H9 (cell line): ENCODE data around the gene HIBCH. TPM values are rescaled to one million over a fixed set of nuclear protein-coding genes. Genes with fewer than 3 reads are reported as not detected.
"Not testable (repeated sequence)": the region's sequence is repeated elsewhere in the genome, so short reads cannot be mapped to it uniquely, and the experiment has no call there.

Source experiments
- DNase-seq: peaks from one replicate; pipeline ENCODE4 v3.0.0-alpha.2; 2017
- H2AFZ ChIP-seq: one replicate; pipeline ENCODE4 v1.6.1; 2013; ENCODE audit warnings: mild to moderate bottlenecking, low read length, control low read depth, moderate library complexity
- H2AK5ac ChIP-seq: 2 replicates; pipeline ENCODE4 v1.6.1; 2013; ENCODE audit warnings: low read length, control low read depth, mixed read lengths; ENCODE audit not compliant: insufficient read length
- H2BK120ac ChIP-seq: one replicate; pipeline ENCODE4 v1.6.1; 2013; ENCODE audit warnings: low read depth, mild to moderate bottlenecking, low read length, control low read depth, inconsistent platforms; ENCODE audit not compliant: poor library complexity, severe bottlenecking
- H2BK12ac ChIP-seq: 2 replicates; pipeline ENCODE4 v1.6.1; 2013; ENCODE audit warnings: low read length, control low read depth, mixed read lengths, low read depth; ENCODE audit not compliant: insufficient read length
- H2BK15ac ChIP-seq: 2 replicates; pipeline ENCODE4 v1.6.1; 2013; ENCODE audit warnings: low read depth, low read length, control low read depth
- H2BK20ac ChIP-seq: one replicate; pipeline ENCODE4 v1.6.1; 2013; ENCODE audit warnings: low read depth, mild to moderate bottlenecking, low read length, control low read depth, inconsistent platforms; ENCODE audit not compliant: poor library complexity, severe bottlenecking
- H2BK5ac ChIP-seq: 2 replicates; pipeline ENCODE4 v1.6.1; 2013; ENCODE audit warnings: low read length, control low read depth, mixed read lengths; ENCODE audit not compliant: insufficient read length
- H3K14ac ChIP-seq: 2 replicates; pipeline ENCODE4 v1.6.1; 2013; ENCODE audit warnings: low read length, control low read depth; ENCODE audit not compliant: insufficient read depth
- H3K18ac ChIP-seq: 2 replicates; pipeline ENCODE4 v1.6.1; 2013; ENCODE audit warnings: low read depth, mild to moderate bottlenecking, mixed read lengths, low read length, control low read depth; ENCODE audit not compliant: insufficient read length
- H3K23ac ChIP-seq: 2 replicates; pipeline ENCODE4 v1.6.1; 2013; ENCODE audit warnings: low read length, control low read depth, mixed read lengths, low read depth; ENCODE audit not compliant: insufficient read length
- H3K23me2 ChIP-seq: 2 replicates; pipeline ENCODE4 v1.6.1; 2013; ENCODE audit warnings: low read depth, mild to moderate bottlenecking, mixed read lengths, low read length, control low read depth; ENCODE audit not compliant: insufficient read length, poor library complexity, severe bottlenecking
- H3K27ac ChIP-seq: 2 replicates; pipeline ENCODE4 v1.5.1; 2013; ENCODE audit warnings: low read length, control low read depth, mixed read lengths, low read depth; ENCODE audit not compliant: insufficient read length
- H3K27me3 ChIP-seq: 2 replicates; pipeline ENCODE4 v1.6.1; 2013; ENCODE audit warnings: low read length, control low read depth, inconsistent platforms; ENCODE audit not compliant: insufficient read depth
- H3K4ac ChIP-seq: 2 replicates; pipeline ENCODE4 v1.6.1; 2013; ENCODE audit warnings: low read depth, mild to moderate bottlenecking, control low read depth, inconsistent platforms, low read length, moderate library complexity
- H3K4me1 ChIP-seq: 2 replicates; pipeline ENCODE4 v1.6.1; 2013; ENCODE audit warnings: low read length, control low read depth, inconsistent platforms; ENCODE audit not compliant: insufficient read depth
- H3K4me2 ChIP-seq: 2 replicates; pipeline ENCODE4 v1.6.1; 2013; ENCODE audit warnings: low read length, control low read depth, mixed read lengths; ENCODE audit not compliant: insufficient read length, insufficient read depth
- H3K56ac ChIP-seq: 2 replicates; pipeline ENCODE4 v1.6.1; 2013; ENCODE audit warnings: low read depth, mild to moderate bottlenecking, mixed read lengths, low read length, control low read depth; ENCODE audit not compliant: insufficient read length
- H3K79me1 ChIP-seq: 2 replicates; pipeline ENCODE4 v1.6.1; 2013; ENCODE audit warnings: low read depth, mild to moderate bottlenecking, moderate library complexity, low read length, control low read depth, inconsistent platforms; ENCODE audit not compliant: insufficient read depth, poor library complexity, severe bottlenecking
- H3K79me2 ChIP-seq: 2 replicates; pipeline ENCODE4 v1.6.1; 2013; ENCODE audit warnings: low read length, control low read depth, inconsistent platforms; ENCODE audit not compliant: insufficient read depth
- H3K9ac ChIP-seq: 2 replicates; pipeline ENCODE4 v1.6.1; 2013; ENCODE audit warnings: low read length, control low read depth, mixed read lengths; ENCODE audit not compliant: insufficient read length; ENCODE audit errors: extremely low read depth
- H3K9me3 ChIP-seq: one replicate; pipeline ENCODE4 v1.6.1; 2013; ENCODE audit warnings: low read depth, low read length, inconsistent platforms; ENCODE audit not compliant: control insufficient read depth
- H3T11ph ChIP-seq: one replicate; pipeline ENCODE4 v1.6.1; 2013; ENCODE audit warnings: mild to moderate bottlenecking, low read length, control low read depth, inconsistent platforms
- H4K20me1 ChIP-seq: one replicate; pipeline ENCODE4 v1.6.1; 2013; ENCODE audit not compliant: control insufficient read depth, insufficient read length, insufficient read depth
- H4K5ac ChIP-seq: 2 replicates; pipeline ENCODE4 v1.6.1; 2013; ENCODE audit warnings: low read depth, mild to moderate bottlenecking, mixed read lengths, low read length, control low read depth; ENCODE audit not compliant: insufficient read length
- H4K8ac ChIP-seq: replicated peaks from 2 replicates; pipeline ENCODE4 v1.6.1; 2013; ENCODE audit warnings: low read length, control low read depth, mixed read lengths, low read depth; ENCODE audit not compliant: insufficient read length
- H4K91ac ChIP-seq: 2 replicates; pipeline ENCODE4 v1.6.1; 2013; ENCODE audit warnings: low read depth, mild to moderate bottlenecking, moderate library complexity, mixed read lengths, low read length, control low read depth; ENCODE audit not compliant: insufficient read length
- H3K27ac Mint-ChIP-seq, 3 experiments: 2 replicates in 2 of 3; 3 replicates in 1 of 3; pipeline ENCODE4 v1.8.0; 2020 to 2021; ENCODE audit warnings: mixed read lengths in 3 of 3, mild to moderate bottlenecking in 1 of 3, moderate library complexity in 1 of 3
- H3K27me3 Mint-ChIP-seq: 2 replicates; pipeline ENCODE4 v1.8.0; 2021; ENCODE audit warnings: low read depth, mild to moderate bottlenecking, moderate library complexity, mixed read lengths
- H3K36me3 Mint-ChIP-seq, 3 experiments: 2 replicates in 2 of 3; 3 replicates in 1 of 3; pipeline ENCODE4 v1.8.0; 2020 to 2021; ENCODE audit warnings: low read depth in 3 of 3, mixed read lengths in 3 of 3; ENCODE audit not compliant: insufficient read depth in 1 of 3
- H3K4me1 Mint-ChIP-seq, 2 experiments: 2 replicates each; pipeline ENCODE4 v1.8.0; 2020; ENCODE audit warnings: mixed read lengths in 2 of 2
- H3K4me3 Mint-ChIP-seq, 2 experiments: 2 replicates in 1 of 2; 3 replicates in 1 of 2; pipeline ENCODE4 v1.8.0; 2020 to 2021; ENCODE audit warnings: mild to moderate bottlenecking in 2 of 2, mixed read lengths in 2 of 2, moderate library complexity in 1 of 2
- H3K9me3 Mint-ChIP-seq, 2 experiments: 2 replicates in 1 of 2; 3 replicates in 1 of 2; pipeline ENCODE4 v1.8.0; 2020; ENCODE audit warnings: mild to moderate bottlenecking in 2 of 2, mixed read lengths in 2 of 2, moderate library complexity in 1 of 2
- WGBS: extraction: QIAGEN DNeasy Blood & Tissue Kit; methylation state at CpG from one replicate; pipeline ENCODE4 v1.1.7; 2013; ENCODE audit warnings: missing lambda C conversion rate, low lambda C conversion rate, mixed read lengths; ENCODE audit not compliant: insufficient read length; ENCODE audit errors: extremely low coverage; 5-methylcytosine and 5-hydroxymethylcytosine counted together
- total RNA-seq: library from RNA; stranded (reverse); gene quantifications from 2 replicates; pipeline ENCODE4 v1.2.1, GENCODE V29; 2021
- TF ChIP-seq, protein P1 (sequence below): fragments of 200-600 bp; sonication (generic); conservative IDR thresholded peaks from 3 replicates; pipeline ENCODE4 v1.8.0; 2021; ENCODE audit warnings: antibody characterized with exemption, mild to moderate bottlenecking

HIBCH gene
- total RNA-seq, 1 experiment from 2014 or later: 28.0 TPM

DNA sequence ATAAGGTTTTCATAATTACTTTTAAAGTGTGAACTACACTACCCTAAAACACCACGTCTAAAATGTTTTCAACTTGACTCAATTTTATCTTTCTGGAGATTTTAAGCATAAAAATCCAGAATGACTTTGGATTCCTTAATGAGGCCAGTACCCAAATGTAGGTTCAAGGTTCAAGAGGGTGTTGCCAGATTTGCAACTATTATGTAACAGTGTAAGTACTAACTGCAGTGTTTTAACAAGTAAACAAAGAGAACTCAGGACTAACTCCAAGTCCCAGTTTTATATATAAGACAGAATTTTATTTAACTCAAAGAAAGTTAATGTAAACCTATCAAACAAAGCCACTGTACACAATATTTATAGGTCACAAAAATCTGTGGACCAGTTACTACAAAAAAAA lies 5.7 kb downstream of the HIBCH start:
- H3K79me1 ChIP-seq: peaks cover 5% of the 10 kb centered on the region
- H2BK5ac ChIP-seq: no peak overlapping the region
- Mint-ChIP-seq H3K36me3 (peaks cover 4 to 22% (median 14%) of the 10 kb centered on the region in 3 experiments; a peak in 5 of 7 replicates), H3K27me3 (no peaks in the 10 kb centered on the region), H3K4me1 (peaks cover 7 to 19% of the 10 kb centered on the region in 2 experiments), H3K27ac (no peak overlapping the region), H3K4me3 (no peak overlapping the region), H3K9me3 (no peaks in the 10 kb centered on the region)
- TF ChIP-seq, protein P1, sequence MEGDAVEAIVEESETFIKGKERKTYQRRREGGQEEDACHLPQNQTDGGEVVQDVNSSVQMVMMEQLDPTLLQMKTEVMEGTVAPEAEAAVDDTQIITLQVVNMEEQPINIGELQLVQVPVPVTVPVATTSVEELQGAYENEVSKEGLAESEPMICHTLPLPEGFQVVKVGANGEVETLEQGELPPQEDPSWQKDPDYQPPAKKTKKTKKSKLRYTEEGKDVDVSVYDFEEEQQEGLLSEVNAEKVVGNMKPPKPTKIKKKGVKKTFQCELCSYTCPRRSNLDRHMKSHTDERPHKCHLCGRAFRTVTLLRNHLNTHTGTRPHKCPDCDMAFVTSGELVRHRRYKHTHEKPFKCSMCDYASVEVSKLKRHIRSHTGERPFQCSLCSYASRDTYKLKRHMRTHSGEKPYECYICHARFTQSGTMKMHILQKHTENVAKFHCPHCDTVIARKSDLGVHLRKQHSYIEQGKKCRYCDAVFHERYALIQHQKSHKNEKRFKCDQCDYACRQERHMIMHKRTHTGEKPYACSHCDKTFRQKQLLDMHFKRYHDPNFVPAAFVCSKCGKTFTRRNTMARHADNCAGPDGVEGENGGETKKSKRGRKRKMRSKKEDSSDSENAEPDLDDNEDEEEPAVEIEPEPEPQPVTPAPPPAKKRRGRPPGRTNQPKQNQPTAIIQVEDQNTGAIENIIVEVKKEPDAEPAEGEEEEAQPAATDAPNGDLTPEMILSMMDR: no peak
- H3K4ac ChIP-seq: no peak overlapping the region
- no peak overlapping the region for H3K56ac ChIP-seq
- H3K27me3 ChIP-seq: no peaks in the 10 kb centered on the region
- no peak overlapping the region for H4K5ac ChIP-seq
- peaks cover under 1% of the 10 kb centered on the region for H3K23me2 ChIP-seq
- H3K18ac ChIP-seq: no peak overlapping the region
- no peak overlapping the region for H3K27ac ChIP-seq
- H3T11ph ChIP-seq: no peak overlapping the region
- H4K20me1 ChIP-seq: no peaks in the 10 kb centered on the region
- no peak overlapping the region for H3K9ac ChIP-seq
- no peak overlapping the region for H2BK15ac ChIP-seq
- H2AK5ac ChIP-seq: no peak overlapping the region
- H3K9me3 ChIP-seq: no peaks in the 10 kb centered on the region
- no peaks in the 10 kb centered on the region; the same call in 1 of the 2 replicates for H3K79me2 ChIP-seq
- DNase-seq: no peak
- H3K23ac ChIP-seq: no peak overlapping the region
- H2BK20ac ChIP-seq: no peak overlapping the region
- H3K4me1 ChIP-seq: no peaks in the 10 kb centered on the region; the same call in 1 of the 2 replicates
- H3K4me2 ChIP-seq: no peak overlapping the region
- H3K14ac ChIP-seq: no peak overlapping the region
- no peak overlapping the region for H2BK12ac ChIP-seq
- H4K8ac ChIP-seq: no peak overlapping the region
- WGBS: no CpG with 5 or more reads among the region's 1 CpG
- no peak overlapping the region for H4K91ac ChIP-seq
- no peak overlapping the region for H2AFZ ChIP-seq
- H2BK120ac ChIP-seq: no peak overlapping the region

DNA sequence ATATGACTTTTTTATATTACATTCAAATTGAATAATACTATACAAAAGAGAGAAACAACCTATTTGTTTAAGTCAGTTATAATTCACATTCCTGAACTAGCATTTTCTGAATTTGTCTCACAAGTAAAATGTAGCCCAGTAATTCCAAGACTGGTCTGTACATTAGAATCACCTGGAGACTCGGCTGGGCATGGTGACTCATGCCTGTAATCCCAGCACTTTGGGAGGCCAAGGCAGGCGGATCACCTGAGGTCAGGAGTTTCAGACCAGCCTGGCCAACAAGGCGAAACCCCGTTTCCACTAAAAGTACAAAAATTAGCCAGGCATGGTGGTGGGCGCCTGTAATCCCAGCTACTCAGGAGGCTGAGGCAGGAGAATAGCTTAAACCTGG lies 7.0 kb downstream of the HIBCH start:
- not testable (repeated sequence) for H3K4ac ChIP-seq

More for the DNA sequence above, 7.0 kb downstream of the HIBCH start:
- not testable (repeated sequence) for H3K27ac ChIP-seq, H3T11ph ChIP-seq, H2BK120ac ChIP-seq, H4K8ac ChIP-seq, H3K4me2 ChIP-seq, H3K23ac ChIP-seq, H3K4me1 ChIP-seq, H2AFZ ChIP-seq, H4K20me1 ChIP-seq, H3K23me2 ChIP-seq, DNase-seq, H3K27me3 ChIP-seq, H3K9me3 Mint-ChIP-seq, H3K79me2 ChIP-seq, H3K14ac ChIP-seq, H4K5ac ChIP-seq, H2BK15ac ChIP-seq, H3K56ac ChIP-seq, H3K18ac ChIP-seq, H3K4me3 Mint-ChIP-seq, H2AK5ac ChIP-seq, H3K27me3 Mint-ChIP-seq, H3K9me3 ChIP-seq, H2BK5ac ChIP-seq, H2BK20ac ChIP-seq, H2BK12ac ChIP-seq, H3K79me1 ChIP-seq, H3K9ac ChIP-seq, H4K91ac ChIP-seq
- Mint-ChIP-seq H3K4me1 (peaks cover 3 to 15% of the 10 kb centered on the region in 2 experiments; a peak in 3 of 4 replicates), H3K36me3 (peaks cover 4 to 22% (median 16%) of the 10 kb centered on the region in 3 experiments; a peak in 6 of 7 replicates), H3K27ac (peak overlapping the region in 1 of 3 experiments; percentile 61; a peak in 1 of 7 replicates)
- WGBS: no CpG with 5 or more reads among the region's 5 CpGs
